Epithelial cell of proximal tubule (primary cell): ENCODE data around the gene UXS1. TPM values are rescaled to one million over a fixed set of nuclear protein-coding genes. Genes with fewer than 3 reads are reported as not detected.

ENCODE experiments used
- DNase-seq: peaks from one replicate; pipeline ENCODE4 v3.0.0-alpha.2; 2011; ENCODE audit warnings: low read depth
- H3K4me3 ChIP-seq: 2 replicates; pipeline ENCODE4 v1.5.1; 2011; ENCODE audit warnings: low read depth, mild to moderate bottlenecking, low read length
- CTCF ChIP-seq: conservative IDR thresholded peaks from 2 replicates; pipeline ENCODE4 v1.5.1; 2012; ENCODE audit warnings: low read depth, mild to moderate bottlenecking, low read length
- total RNA-seq: library from RNA; depleted of rRNA; stranded (reverse); fragments of >200 nt; gene quantifications from 2 replicates; pipeline ENCODE4 v1.2.3, GENCODE V29; 2015

UXS1 gene
- total RNA-seq, 1 donor from 2014 or later, result 128 TPM

- no peak overlapping the region for H3K4me3 ChIP-seq
- DNase-seq, result no peak
- peak; percentile 45 for TF ChIP-seq CTCF
Observed at GRCh38 chr2:106085181-106085940, 108.7 kb downstream of the UXS1 start.

GRCh38 chr2:106080959-106081358, 113.1 kb downstream of the UXS1 start:
- no peak for DNase-seq
- H3K4me3 ChIP-seq, result no peak overlapping the region
- no peak for TF ChIP-seq CTCF

GRCh38 chr2:106078096-106078495, 116.0 kb downstream of the UXS1 start:
- no peak for DNase-seq
- no peak for TF ChIP-seq CTCF
- H3K4me3 ChIP-seq, result no peak overlapping the region

- TF ChIP-seq CTCF, result no peak
- H3K4me3 ChIP-seq, result no peak overlapping the region
- DNase-seq, result no peak
Observed at GRCh38 chr2:106076941-106077340, 117.2 kb downstream of the UXS1 start.

GRCh38 chr2:106075048-106075447, 119.1 kb downstream of the UXS1 start:
- TF ChIP-seq CTCF, result no peak
- no peak for DNase-seq

GRCh38 chr2:106073678-106074406, 120.3 kb downstream of the UXS1 start:
- DNase-seq, result no peak
- TF ChIP-seq CTCF, result no peak
- no peak overlapping the region for H3K4me3 ChIP-seq

More at GRCh38 chr2:106075048-106075447, 119.1 kb downstream of the UXS1 start:
- H3K4me3 ChIP-seq, result no peak overlapping the region
